Measurements from ENCODE around the gene ATRNL1. TPM values are rescaled to one million over a fixed set of nuclear protein-coding genes. Genes with fewer than 3 reads are reported as not detected.

The ATRNL1 gene
- total RNA-seq, 1 experiment from 2014 or later: 1.3 TPM

DNA sequence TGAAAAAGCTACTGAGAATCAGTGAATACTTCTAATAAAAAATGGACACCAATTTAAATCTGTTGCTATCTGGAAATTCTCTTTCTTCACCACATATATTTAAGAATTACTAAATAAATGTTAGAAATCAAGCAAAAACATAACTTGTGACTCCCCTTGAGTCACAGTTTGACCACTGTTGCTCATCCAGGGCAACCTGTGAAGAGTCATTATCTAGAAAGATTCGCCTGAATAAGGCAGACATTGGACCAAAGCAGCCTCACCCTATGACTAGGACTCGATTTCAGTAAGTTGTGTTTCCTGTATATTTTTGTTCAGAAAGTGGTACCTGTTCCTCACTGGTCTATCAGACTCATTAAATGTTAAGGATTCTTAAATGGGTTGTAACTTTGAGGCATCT lies 572.4 kb downstream of the ATRNL1 start:
- Histone ChIP-seq H3K9me3 (ENCODE audit: control insufficient read depth in 1 of 2, insufficient read depth in 1 of 2, low read depth in 1 of 2, low read length in 2 of 2) (no peaks in the 10 kb centered on the region), H2AFZ (ENCODE audit: low read depth, low read length, poor library complexity, severe bottlenecking) (no peak overlapping the region), H3K27ac (ENCODE audit: low read depth, low read length) (no peak overlapping the region), H3K27me3 (ENCODE audit: insufficient read depth, low read length) (no peaks in the 10 kb centered on the region), H3K4me3 (replicated peaks in 1 of 2; ENCODE audit: low read depth in 1 of 2, low read length in 2 of 2) (no peak overlapping the region), H3K9ac (ENCODE audit: low read length) (no peak overlapping the region), H3K9me2 (ENCODE audit: insufficient read depth) (no peaks in the 10 kb centered on the region), H3K4me1 (ENCODE audit: control insufficient read depth in 1 of 2, insufficient read depth in 2 of 2, low read length in 2 of 2) (no peaks in the 10 kb centered on the region), H3K4me2 (ENCODE audit: low read length) (no peak overlapping the region), H3K79me2 (ENCODE audit: insufficient read depth, low read length) (no peaks in the 10 kb centered on the region), H4K20me1 (ENCODE audit: insufficient read depth) (no peaks in the 10 kb centered on the region), H3K36me3 (ENCODE audit: control insufficient read depth in 1 of 2, insufficient read depth in 2 of 2, low read length in 2 of 2) (no peaks in the 10 kb centered on the region)
- no peak for ATAC-seq
- ChIA-PET POLR2A (no interaction called here), RAD21 (ENCODE audit: low non-redundant PET in 1 of 2, low total read pairs in 2 of 2, uncharacterized antibody in 2 of 2, unreplicated experiment in 2 of 2) (no interaction called here), CTCF (no interaction called here)
- no peak for TF ChIP-seq JUND (IDR thresholded peaks at IDR 0.05)
- no peak for TF ChIP-seq CEBPB (IDR thresholded peaks at IDR 0.05; ENCODE audit: low read depth)
- no peak for TF ChIP-seq CBX3 (IDR thresholded peaks at IDR 0.05; ENCODE audit: low read depth)
- TF ChIP-seq, protein P1, sequence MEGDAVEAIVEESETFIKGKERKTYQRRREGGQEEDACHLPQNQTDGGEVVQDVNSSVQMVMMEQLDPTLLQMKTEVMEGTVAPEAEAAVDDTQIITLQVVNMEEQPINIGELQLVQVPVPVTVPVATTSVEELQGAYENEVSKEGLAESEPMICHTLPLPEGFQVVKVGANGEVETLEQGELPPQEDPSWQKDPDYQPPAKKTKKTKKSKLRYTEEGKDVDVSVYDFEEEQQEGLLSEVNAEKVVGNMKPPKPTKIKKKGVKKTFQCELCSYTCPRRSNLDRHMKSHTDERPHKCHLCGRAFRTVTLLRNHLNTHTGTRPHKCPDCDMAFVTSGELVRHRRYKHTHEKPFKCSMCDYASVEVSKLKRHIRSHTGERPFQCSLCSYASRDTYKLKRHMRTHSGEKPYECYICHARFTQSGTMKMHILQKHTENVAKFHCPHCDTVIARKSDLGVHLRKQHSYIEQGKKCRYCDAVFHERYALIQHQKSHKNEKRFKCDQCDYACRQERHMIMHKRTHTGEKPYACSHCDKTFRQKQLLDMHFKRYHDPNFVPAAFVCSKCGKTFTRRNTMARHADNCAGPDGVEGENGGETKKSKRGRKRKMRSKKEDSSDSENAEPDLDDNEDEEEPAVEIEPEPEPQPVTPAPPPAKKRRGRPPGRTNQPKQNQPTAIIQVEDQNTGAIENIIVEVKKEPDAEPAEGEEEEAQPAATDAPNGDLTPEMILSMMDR (IDR thresholded peaks at IDR 0.05 in 2 of 3, conservative IDR thresholded peaks at IDR 0.05 in 1 of 3; ENCODE audit: borderline replicate concordance in 1 of 3, insufficient read depth in 1 of 3, low read depth in 2 of 3, low read length in 2 of 3): no peak
- no peak for TF ChIP-seq EZH2 (IDR thresholded peaks at IDR 0.05)
- TF ChIP-seq SRF (IDR thresholded peaks at IDR 0.05; ENCODE audit: low read depth): no peak
- no peak for TF ChIP-seq ZNF274 (IDR thresholded peaks at IDR 0.05; ENCODE audit: low read depth, low read length)
- TF ChIP-seq EGR1 (IDR thresholded peaks at IDR 0.05; ENCODE audit: low read depth): no peak
- TF ChIP-seq, protein P2, sequence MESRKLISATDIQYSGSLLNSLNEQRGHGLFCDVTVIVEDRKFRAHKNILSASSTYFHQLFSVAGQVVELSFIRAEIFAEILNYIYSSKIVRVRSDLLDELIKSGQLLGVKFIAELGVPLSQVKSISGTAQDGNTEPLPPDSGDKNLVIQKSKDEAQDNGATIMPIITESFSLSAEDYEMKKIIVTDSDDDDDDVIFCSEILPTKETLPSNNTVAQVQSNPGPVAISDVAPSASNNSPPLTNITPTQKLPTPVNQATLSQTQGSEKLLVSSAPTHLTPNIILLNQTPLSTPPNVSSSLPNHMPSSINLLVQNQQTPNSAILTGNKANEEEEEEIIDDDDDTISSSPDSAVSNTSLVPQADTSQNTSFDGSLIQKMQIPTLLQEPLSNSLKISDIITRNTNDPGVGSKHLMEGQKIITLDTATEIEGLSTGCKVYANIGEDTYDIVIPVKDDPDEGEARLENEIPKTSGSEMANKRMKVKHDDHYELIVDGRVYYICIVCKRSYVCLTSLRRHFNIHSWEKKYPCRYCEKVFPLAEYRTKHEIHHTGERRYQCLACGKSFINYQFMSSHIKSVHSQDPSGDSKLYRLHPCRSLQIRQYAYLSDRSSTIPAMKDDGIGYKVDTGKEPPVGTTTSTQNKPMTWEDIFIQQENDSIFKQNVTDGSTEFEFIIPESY (IDR thresholded peaks at IDR 0.05; ENCODE audit: extremely low read depth, insufficient replicate concordance, low read length): no peak
- TF ChIP-seq, protein P3, sequence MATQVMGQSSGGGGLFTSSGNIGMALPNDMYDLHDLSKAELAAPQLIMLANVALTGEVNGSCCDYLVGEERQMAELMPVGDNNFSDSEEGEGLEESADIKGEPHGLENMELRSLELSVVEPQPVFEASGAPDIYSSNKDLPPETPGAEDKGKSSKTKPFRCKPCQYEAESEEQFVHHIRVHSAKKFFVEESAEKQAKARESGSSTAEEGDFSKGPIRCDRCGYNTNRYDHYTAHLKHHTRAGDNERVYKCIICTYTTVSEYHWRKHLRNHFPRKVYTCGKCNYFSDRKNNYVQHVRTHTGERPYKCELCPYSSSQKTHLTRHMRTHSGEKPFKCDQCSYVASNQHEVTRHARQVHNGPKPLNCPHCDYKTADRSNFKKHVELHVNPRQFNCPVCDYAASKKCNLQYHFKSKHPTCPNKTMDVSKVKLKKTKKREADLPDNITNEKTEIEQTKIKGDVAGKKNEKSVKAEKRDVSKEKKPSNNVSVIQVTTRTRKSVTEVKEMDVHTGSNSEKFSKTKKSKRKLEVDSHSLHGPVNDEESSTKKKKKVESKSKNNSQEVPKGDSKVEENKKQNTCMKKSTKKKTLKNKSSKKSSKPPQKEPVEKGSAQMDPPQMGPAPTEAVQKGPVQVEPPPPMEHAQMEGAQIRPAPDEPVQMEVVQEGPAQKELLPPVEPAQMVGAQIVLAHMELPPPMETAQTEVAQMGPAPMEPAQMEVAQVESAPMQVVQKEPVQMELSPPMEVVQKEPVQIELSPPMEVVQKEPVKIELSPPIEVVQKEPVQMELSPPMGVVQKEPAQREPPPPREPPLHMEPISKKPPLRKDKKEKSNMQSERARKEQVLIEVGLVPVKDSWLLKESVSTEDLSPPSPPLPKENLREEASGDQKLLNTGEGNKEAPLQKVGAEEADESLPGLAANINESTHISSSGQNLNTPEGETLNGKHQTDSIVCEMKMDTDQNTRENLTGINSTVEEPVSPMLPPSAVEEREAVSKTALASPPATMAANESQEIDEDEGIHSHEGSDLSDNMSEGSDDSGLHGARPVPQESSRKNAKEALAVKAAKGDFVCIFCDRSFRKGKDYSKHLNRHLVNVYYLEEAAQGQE (IDR thresholded peaks at IDR 0.05; ENCODE audit: low read depth): no peak
- TF ChIP-seq POLR2A (IDR thresholded peaks at IDR 0.05; ENCODE audit: borderline replicate concordance, extremely low read depth, insufficient read depth, insufficient read length): no peak
- TF ChIP-seq POLR2AphosphoS5 (IDR thresholded peaks at IDR 0.05; ENCODE audit: low read depth, low read length): no peak
- TF ChIP-seq RAD21 (IDR thresholded peaks at IDR 0.05; ENCODE audit: low read depth): no peak
- no peak for TF ChIP-seq SP1 (IDR thresholded peaks at IDR 0.05; ENCODE audit: low read depth)
- TF ChIP-seq, protein P4, sequence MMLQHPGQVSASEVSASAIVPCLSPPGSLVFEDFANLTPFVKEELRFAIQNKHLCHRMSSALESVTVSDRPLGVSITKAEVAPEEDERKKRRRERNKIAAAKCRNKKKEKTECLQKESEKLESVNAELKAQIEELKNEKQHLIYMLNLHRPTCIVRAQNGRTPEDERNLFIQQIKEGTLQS (IDR thresholded peaks at IDR 0.05): no peak
- DNase-seq (ENCODE audit: low read depth, low spot score): no peak
- intact Hi-C loops (cut with micrococcal nuclease): no loop called here
- no TSS peak for BruUV-seq (replicated peaks)
